ENCODE data around the gene WDR5.
A peak's percentile ranks its signal among the peaks of the same experiment; 100 is the strongest.

WDR5 gene

GRCh38 chr9:134188386-134189144, 52.7 kb downstream of the WDR5 start:
- no peak for DNase-seq (ENCODE audit: low spot score)

GRCh38 chr9:134189145-134189469, 53.2 kb downstream of the WDR5 start:
- no peak for DNase-seq (ENCODE audit: low spot score)

- DNase-seq (ENCODE audit: low spot score): no peak
Observed at GRCh38 chr9:134189470-134190231, 53.8 kb downstream of the WDR5 start.

GRCh38 chr9:134190232-134191121, 54.6 kb downstream of the WDR5 start:
- DNase-seq (ENCODE audit: low spot score): no peak

GRCh38 chr9:134191455-134192209, 55.8 kb downstream of the WDR5 start:
- DNase-seq (ENCODE audit: low spot score): no peak

- DNase-seq (ENCODE audit: low spot score): no peak
Observed at GRCh38 chr9:134192311-134192950, 56.5 kb downstream of the WDR5 start.

GRCh38 chr9:134192951-134193731, 57.3 kb downstream of the WDR5 start:
- no peak for DNase-seq (ENCODE audit: low spot score)

- DNase-seq (ENCODE audit: low spot score): no peak
Observed at GRCh38 chr9:134193912-134194535, 58.1 kb downstream of the WDR5 start.

- DNase-seq (ENCODE audit: low spot score): no peak
Observed at GRCh38 chr9:134195558-134195957, 59.7 kb downstream of the WDR5 start.

- no peak for DNase-seq (ENCODE audit: low spot score)
Observed at GRCh38 chr9:134196911-134197310, 61.0 kb downstream of the WDR5 start.

GRCh38 chr9:134198791-134199190, 62.9 kb downstream of the WDR5 start:
- DNase-seq (ENCODE audit: low spot score): no peak

- no peak for DNase-seq (ENCODE audit: low spot score)
Observed at GRCh38 chr9:134200730-134201129, 64.8 kb downstream of the WDR5 start.

- no peak for DNase-seq (ENCODE audit: low spot score)
Observed at GRCh38 chr9:134203224-134203623, 67.3 kb downstream of the WDR5 start.

GRCh38 chr9:134204041-134204440, 68.2 kb downstream of the WDR5 start:
- DNase-seq (ENCODE audit: low spot score): no peak

- no peak for DNase-seq (ENCODE audit: low spot score)
Observed at GRCh38 chr9:134204991-134205578, 69.2 kb downstream of the WDR5 start.

GRCh38 chr9:134205672-134206310, 69.9 kb downstream of the WDR5 start:
- peak; percentile 38 for DNase-seq (ENCODE audit: low spot score)

- DNase-seq (ENCODE audit: low spot score): no peak
Observed at GRCh38 chr9:134206311-134207300, 70.7 kb downstream of the WDR5 start.

- DNase-seq (ENCODE audit: low spot score): no peak
Observed at GRCh38 chr9:134208310-134208841, 72.5 kb downstream of the WDR5 start.
